BLaER1 treated with 17β-estradiol and CSF1 and Interleukin-3, amounts not matched to agents 10 nM and 100 nM (cell line): ENCODE measurements around the gene FIZ1.
A peak's percentile ranks its signal among the peaks of the same experiment; 100 is the strongest.

Source experiments
- H3K27ac ChIP-seq, 11 experiments: shearing (Covaris generic); formaldehyde crosslinking; 2 replicates each; pipeline ENCODE4 v1.8.1; 2022
- H3K27me3 ChIP-seq, 11 experiments: shearing (Covaris generic); formaldehyde crosslinking; 2 replicates each; pipeline ENCODE4 v1.8.1; 2022
- H3K36me3 ChIP-seq, 11 experiments: shearing (Covaris generic); formaldehyde crosslinking; 2 replicates each; pipeline ENCODE4 v1.8.1; 2022
- H3K4me1 ChIP-seq, 10 experiments: shearing (Covaris generic); formaldehyde crosslinking; 2 replicates each; pipeline ENCODE4 v1.8.1; 2022
- H3K4me2 ChIP-seq, 11 experiments: shearing (Covaris generic); formaldehyde crosslinking; 2 replicates each; pipeline ENCODE4 v1.8.1; 2022
- H3K4me3 ChIP-seq, 10 experiments: shearing (Covaris generic); formaldehyde crosslinking; 2 replicates each; pipeline ENCODE4 v1.8.1; 2022
- H3K9ac ChIP-seq, 11 experiments: shearing (Covaris generic); formaldehyde crosslinking; 2 replicates each; pipeline ENCODE4 v1.8.1; 2022
- H3K9me3 ChIP-seq, 11 experiments: shearing (Covaris generic); formaldehyde crosslinking; replicated peaks in 1 of 11; 2 replicates each; pipeline ENCODE4 v1.8.1; 2022
- H4K20me1 ChIP-seq, 11 experiments: shearing (Covaris generic); formaldehyde crosslinking; 2 replicates each; pipeline ENCODE4 v1.8.1; 2022
- Cebpa-rat ChIP-seq, 11 experiments: shearing (Covaris generic); IDR thresholded peaks; 2 replicates each; pipeline ENCODE4 v1.8.1; 2022

The FIZ1 gene

GRCh38 chr19:55599842-55600661, 735 bp upstream of the FIZ1 start, which contains the start of gene ZNF524:
ZNF524 (plus strand) TSS chr19:55600288; CDS start chr19:55602113, 1,825 bp downstream.
- peaks cover 0 to 21% (median 12%) of the 10 kb centered on the region in 11 experiments; a peak in 17 of 22 replicates for H3K9me3 ChIP-seq
- peaks cover 31 to 49% (median 43%) of the 10 kb centered on the region in 11 experiments for H3K36me3 ChIP-seq
- peak within 1 kb of the TSS; percentile 92 to 97 (median 94) for H3K9ac ChIP-seq
- peak within 1 kb of the TSS; percentile 75 to 96 (median 87) for H3K4me2 ChIP-seq
- H4K20me1 ChIP-seq, result peaks cover 0 to 8% (median 0%) of the 10 kb centered on the region in 11 experiments; a peak in 1 of 22 replicates
- TF ChIP-seq Cebpa-rat (IDR thresholded peaks at IDR 0.05), result no peak
- peak within 1 kb of the TSS; percentile 64 to 79 (median 70) for H3K4me3 ChIP-seq
- peaks cover 30 to 52% (median 38%) of the 10 kb centered on the region in 10 experiments for H3K4me1 ChIP-seq
- no peaks in the 10 kb centered on the region for H3K27me3 ChIP-seq
- H3K27ac ChIP-seq, result peak within 1 kb of the TSS; percentile 95 to 99 (median 97)

- no peak for TF ChIP-seq Cebpa-rat (IDR thresholded peaks at IDR 0.05)
- peak overlapping the region; percentile 92 to 97 (median 94) for H3K9ac ChIP-seq
Observed at GRCh38 chr19:55598719-55599467, 424 bp downstream of the FIZ1 start.

GRCh38 chr19:55598034-55598433, 1.3 kb downstream of the FIZ1 start:
- Histone ChIP-seq H3K4me3 (0 out of 20 replicates have a peak overlapping the region, but pooled peaks of 1 of the 10 experiments have one; percentile 72), H3K9me3 (peaks cover 0 to 18% (median 14%) of the 10 kb centered on the region in 11 experiments; a peak in 17 of 22 replicates), H3K27me3 (no peaks in the 10 kb centered on the region), H3K4me2 (peak overlapping the region in 10 of 11 experiments; percentile 24 to 53 (median 41); a peak in 16 of 22 replicates), H3K9ac (0 out of 22 replicates have a peak overlapping the region, but pooled peaks of 1 of the 11 experiments have one; percentile 9), H3K4me1 (peaks cover 18 to 34% (median 23%) of the 10 kb centered on the region in 10 experiments), H4K20me1 (peaks cover 0 to 8% (median 0%) of the 10 kb centered on the region in 11 experiments; a peak in 1 of 22 replicates), H3K36me3 (peaks cover 47 to 61% (median 59%) of the 10 kb centered on the region in 11 experiments), H3K27ac (no peak overlapping the region)
- TF ChIP-seq Cebpa-rat (IDR thresholded peaks at IDR 0.05), result no peak

More at GRCh38 chr19:55598719-55599467, 424 bp downstream of the FIZ1 start:
- peaks cover 39 to 57% (median 52%) of the 10 kb centered on the region in 11 experiments for H3K36me3 ChIP-seq
- H3K27ac ChIP-seq, result peak overlapping the region; percentile 95 to 99 (median 97)
- H4K20me1 ChIP-seq, result peaks cover 0 to 8% (median 0%) of the 10 kb centered on the region in 11 experiments; a peak in 1 of 22 replicates
- H3K4me1 ChIP-seq, result peaks cover 20 to 42% (median 31%) of the 10 kb centered on the region in 10 experiments
- no peaks in the 10 kb centered on the region for H3K27me3 ChIP-seq
- peak overlapping the region; percentile 29 to 66 (median 46); a peak in 21 of 22 replicates for H3K4me2 ChIP-seq
- peaks cover 0 to 22% (median 14%) of the 10 kb centered on the region in 11 experiments; a peak in 17 of 22 replicates for H3K9me3 ChIP-seq
- peak overlapping the region; percentile 64 to 79 (median 70) for H3K4me3 ChIP-seq

- H3K9me3 ChIP-seq, result peaks cover 0 to 18% (median 14%) of the 10 kb centered on the region in 11 experiments; a peak in 17 of 22 replicates
- peak overlapping the region in 1 of 11 experiments; percentile 53; a peak in 1 of 22 replicates for H3K4me2 ChIP-seq
- H3K9ac ChIP-seq, result no peak overlapping the region
- peaks cover 50 to 62% (median 59%) of the 10 kb centered on the region in 11 experiments for H3K36me3 ChIP-seq
- peaks cover 0 to 8% (median 0%) of the 10 kb centered on the region in 11 experiments; a peak in 2 of 22 replicates for H4K20me1 ChIP-seq
- no peak overlapping the region for H3K27ac ChIP-seq
- H3K4me3 ChIP-seq, result no peak overlapping the region
- H3K27me3 ChIP-seq, result no peaks in the 10 kb centered on the region
- peaks cover 18 to 29% (median 21%) of the 10 kb centered on the region in 10 experiments for H3K4me1 ChIP-seq
- TF ChIP-seq Cebpa-rat (IDR thresholded peaks at IDR 0.05), result no peak
Observed at GRCh38 chr19:55597501-55597921, 1.8 kb downstream of the FIZ1 start.

- H3K4me2 ChIP-seq, result no peak overlapping the region
- peaks cover 0 to 10% (median 0%) of the 10 kb centered on the region in 11 experiments; a peak in 2 of 22 replicates for H4K20me1 ChIP-seq
- no peak overlapping the region for H3K4me3 ChIP-seq
- H3K36me3 ChIP-seq, result peaks cover 58 to 69% (median 64%) of the 10 kb centered on the region in 11 experiments
- no peak overlapping the region for H3K9ac ChIP-seq
- TF ChIP-seq Cebpa-rat (IDR thresholded peaks at IDR 0.05), result no peak
- H3K27ac ChIP-seq, result no peak overlapping the region
- H3K9me3 ChIP-seq, result peaks cover 0 to 18% (median 14%) of the 10 kb centered on the region in 11 experiments; a peak in 17 of 22 replicates
- no peaks in the 10 kb centered on the region for H3K27me3 ChIP-seq
- peaks cover 6 to 17% (median 16%) of the 10 kb centered on the region in 10 experiments for H3K4me1 ChIP-seq
Observed at GRCh38 chr19:55596304-55596703, 3.0 kb downstream of the FIZ1 start.

- H3K9ac ChIP-seq, result no peak overlapping the region
- H3K4me1 ChIP-seq, result peaks cover 0 to 10% (median 9%) of the 10 kb centered on the region in 10 experiments; a peak in 14 of 20 replicates
- H4K20me1 ChIP-seq, result peaks cover 0 to 10% (median 0%) of the 10 kb centered on the region in 11 experiments; a peak in 2 of 22 replicates
- no peak overlapping the region for H3K4me3 ChIP-seq
- H3K27me3 ChIP-seq, result no peaks in the 10 kb centered on the region
- peaks cover 58 to 73% (median 64%) of the 10 kb centered on the region in 11 experiments for H3K36me3 ChIP-seq
- TF ChIP-seq Cebpa-rat (IDR thresholded peaks at IDR 0.05), result no peak
- H3K27ac ChIP-seq, result no peak overlapping the region
- peaks cover 0 to 18% (median 14%) of the 10 kb centered on the region in 11 experiments; a peak in 17 of 22 replicates for H3K9me3 ChIP-seq
- no peak overlapping the region for H3K4me2 ChIP-seq
Observed at GRCh38 chr19:55594996-55595545, 4.2 kb downstream of the FIZ1 start.

- H3K4me3 ChIP-seq, result no peak overlapping the region
- H4K20me1 ChIP-seq, result peaks cover 0 to 10% (median 0%) of the 10 kb centered on the region in 11 experiments; a peak in 2 of 22 replicates
- H3K27ac ChIP-seq, result no peak overlapping the region
- H3K27me3 ChIP-seq, result no peaks in the 10 kb centered on the region
- H3K36me3 ChIP-seq, result peaks cover 58 to 73% (median 64%) of the 10 kb centered on the region in 11 experiments
- H3K9me3 ChIP-seq, result peaks cover 0 to 18% (median 14%) of the 10 kb centered on the region in 11 experiments; a peak in 17 of 22 replicates
- no peak overlapping the region for H3K4me2 ChIP-seq
- TF ChIP-seq Cebpa-rat (IDR thresholded peaks at IDR 0.05), result no peak
- H3K9ac ChIP-seq, result no peak overlapping the region
- peaks cover 0 to 8% (median 4%) of the 10 kb centered on the region in 10 experiments; a peak in 16 of 20 replicates for H3K4me1 ChIP-seq
Observed at GRCh38 chr19:55593096-55593772, 6.1 kb downstream of the FIZ1 start.
